ENCODE data around the gene STARD4.

The STARD4 gene

GRCh38 chr5:111550282-111551020 is 38.1 kb upstream of the STARD4 start:
- Histone ChIP-seq H3K4me1 (ENCODE audit: insufficient read depth, low read length) (peaks cover 10% of the 10 kb centered on the region), H3K9me3 (ENCODE audit: low read length) (no peaks in the 10 kb centered on the region), H3K9ac (ENCODE audit: low read length) (no peak overlapping the region), H3K27me3 (ENCODE audit: control insufficient read depth in 1 of 2, insufficient read depth in 2 of 2, low read length in 2 of 2) (no peaks in the 10 kb centered on the region), H3K36me3 (ENCODE audit: insufficient read depth, low read length) (no peaks in the 10 kb centered on the region), H3K27ac (ENCODE audit: low read depth, low read length) (no peak overlapping the region), H3K4me3 (ENCODE audit: low read depth in 1 of 2, low read length in 2 of 2) (no peak overlapping the region)

DNA sequence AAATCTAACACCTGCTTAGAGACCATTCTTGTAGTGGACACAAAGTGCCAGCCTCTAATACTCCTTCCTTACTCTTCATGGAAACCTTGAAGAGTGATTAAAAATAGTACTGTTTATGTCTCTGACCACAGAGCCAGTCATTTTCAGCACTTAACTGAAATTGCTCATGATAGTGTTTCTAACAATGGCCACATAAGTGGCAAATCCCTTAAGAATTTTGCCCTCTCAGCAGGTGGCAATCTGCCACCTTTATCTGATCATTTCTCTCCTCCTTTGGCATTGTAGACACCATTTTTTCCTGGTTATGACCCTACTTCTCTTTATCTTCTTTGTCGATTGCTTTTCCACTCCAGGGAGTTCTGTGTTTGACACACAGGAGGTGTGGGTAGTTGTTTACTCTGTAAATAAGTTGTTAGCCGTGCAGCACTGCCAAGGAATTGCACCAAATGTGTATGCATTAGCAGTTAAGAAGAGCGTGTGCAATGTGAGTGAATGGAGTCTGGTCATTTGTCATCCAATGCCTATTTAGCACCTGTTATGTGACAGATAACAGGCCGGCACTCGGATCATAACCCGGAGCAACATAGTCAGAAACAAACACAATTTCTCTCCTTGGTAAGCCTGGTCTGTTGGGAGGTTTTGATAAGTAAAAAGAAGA is 36.8 kb upstream of the STARD4 start:
- Histone ChIP-seq H3K27me3 (ENCODE audit: control insufficient read depth in 1 of 2, insufficient read depth in 2 of 2, low read length in 2 of 2) (no peaks in the 10 kb centered on the region), H3K27ac (ENCODE audit: low read depth, low read length) (no peak overlapping the region), H3K9me3 (ENCODE audit: low read length) (no peaks in the 10 kb centered on the region), H3K4me3 (ENCODE audit: low read depth in 1 of 2, low read length in 2 of 2) (no peak overlapping the region), H3K9ac (ENCODE audit: low read length) (no peak overlapping the region), H3K4me1 (ENCODE audit: insufficient read depth, low read length) (peaks cover 10% of the 10 kb centered on the region), H3K36me3 (ENCODE audit: insufficient read depth, low read length) (no peaks in the 10 kb centered on the region)

DNA sequence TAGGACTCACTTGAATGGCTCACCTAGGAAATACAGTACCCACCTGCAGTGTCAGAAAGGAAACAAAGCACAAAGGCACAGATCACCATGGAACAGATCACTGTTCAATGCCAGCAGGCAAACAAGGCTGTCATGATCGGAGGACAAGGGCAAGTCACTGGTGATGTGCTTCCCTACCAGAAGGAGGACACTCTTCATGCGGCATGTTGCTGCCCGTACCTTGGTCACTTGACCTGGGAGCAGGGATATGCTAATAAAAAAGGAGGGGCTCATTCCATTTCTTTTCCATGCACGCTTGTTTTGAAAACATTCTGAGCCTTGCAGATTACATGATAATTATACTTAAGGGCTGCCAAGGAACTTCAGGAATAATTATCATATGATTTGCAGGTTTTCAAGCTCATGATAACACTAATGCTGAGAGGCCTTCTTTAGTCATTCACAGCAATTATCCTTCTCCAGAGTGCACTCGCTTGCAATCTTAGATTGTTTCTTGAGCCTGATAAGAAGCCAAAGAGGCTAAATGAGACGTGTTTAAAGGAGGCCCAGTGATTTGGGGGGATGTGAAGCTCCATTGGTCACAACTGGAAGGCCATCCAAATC is 36.1 kb upstream of the STARD4 start:
- peaks cover 10% of the 10 kb centered on the region for H3K4me1 ChIP-seq (ENCODE audit: insufficient read depth, low read length)
- H3K9ac ChIP-seq (ENCODE audit: low read length) = no peak overlapping the region
- no peaks in the 10 kb centered on the region for H3K9me3 ChIP-seq (ENCODE audit: low read length)
- H3K36me3 ChIP-seq (ENCODE audit: insufficient read depth, low read length) = no peaks in the 10 kb centered on the region
- no peaks in the 10 kb centered on the region for H3K27me3 ChIP-seq (ENCODE audit: control insufficient read depth in 1 of 2, insufficient read depth in 2 of 2, low read length in 2 of 2)
- H3K4me3 ChIP-seq (ENCODE audit: low read depth in 1 of 2, low read length in 2 of 2) = no peak overlapping the region
- H3K27ac ChIP-seq (ENCODE audit: low read depth, low read length) = no peak overlapping the region

DNA sequence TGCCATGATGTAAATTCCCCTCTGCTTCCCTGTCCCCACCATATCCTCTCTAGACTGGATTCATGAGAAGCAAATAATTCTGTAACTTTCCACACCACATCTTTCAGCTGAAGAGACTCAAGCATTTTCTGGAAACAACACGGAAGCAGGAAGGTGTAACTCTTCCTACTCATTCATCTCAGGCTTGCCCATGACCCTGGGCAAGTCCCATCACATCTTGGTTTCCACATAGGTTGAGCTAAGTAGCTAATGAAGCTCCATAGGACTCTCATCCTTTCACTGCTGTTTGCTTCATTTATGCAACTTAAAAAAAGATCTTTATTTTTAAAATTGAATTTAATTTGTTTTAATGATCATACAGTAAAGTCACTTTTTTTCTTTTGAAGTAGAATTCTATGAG is 32.7 kb upstream of the STARD4 start:
- Histone ChIP-seq H3K4me1 (ENCODE audit: insufficient read depth, low read length) (peaks cover 1% of the 10 kb centered on the region), H3K27ac (ENCODE audit: low read depth, low read length) (no peak overlapping the region), H3K36me3 (ENCODE audit: insufficient read depth, low read length) (no peaks in the 10 kb centered on the region)

GRCh38 chr5:111537141-111538024 is 25.0 kb upstream of the STARD4 start:
- H3K4me1 ChIP-seq (ENCODE audit: insufficient read depth, low read length) = no peaks in the 10 kb centered on the region
- H3K36me3 ChIP-seq (ENCODE audit: insufficient read depth, low read length) = no peaks in the 10 kb centered on the region
- no peaks in the 10 kb centered on the region for H3K9me3 ChIP-seq (ENCODE audit: low read length)
- H3K9ac ChIP-seq (ENCODE audit: low read length) = no peak overlapping the region
- no peaks in the 10 kb centered on the region for H3K27me3 ChIP-seq (ENCODE audit: control insufficient read depth in 1 of 2, insufficient read depth in 2 of 2, low read length in 2 of 2)
- H3K4me3 ChIP-seq (ENCODE audit: low read depth in 1 of 2, low read length in 2 of 2) = no peak overlapping the region
- no peak overlapping the region for H3K27ac ChIP-seq (ENCODE audit: low read depth, low read length)

More for the DNA sequence above, 32.7 kb upstream of the STARD4 start:
- H3K4me3 ChIP-seq (ENCODE audit: low read depth in 1 of 2, low read length in 2 of 2) = no peak overlapping the region
- no peaks in the 10 kb centered on the region for H3K27me3 ChIP-seq (ENCODE audit: control insufficient read depth in 1 of 2, insufficient read depth in 2 of 2, low read length in 2 of 2)
- no peaks in the 10 kb centered on the region for H3K9me3 ChIP-seq (ENCODE audit: low read length)
- no peak overlapping the region for H3K9ac ChIP-seq (ENCODE audit: low read length)

DNA sequence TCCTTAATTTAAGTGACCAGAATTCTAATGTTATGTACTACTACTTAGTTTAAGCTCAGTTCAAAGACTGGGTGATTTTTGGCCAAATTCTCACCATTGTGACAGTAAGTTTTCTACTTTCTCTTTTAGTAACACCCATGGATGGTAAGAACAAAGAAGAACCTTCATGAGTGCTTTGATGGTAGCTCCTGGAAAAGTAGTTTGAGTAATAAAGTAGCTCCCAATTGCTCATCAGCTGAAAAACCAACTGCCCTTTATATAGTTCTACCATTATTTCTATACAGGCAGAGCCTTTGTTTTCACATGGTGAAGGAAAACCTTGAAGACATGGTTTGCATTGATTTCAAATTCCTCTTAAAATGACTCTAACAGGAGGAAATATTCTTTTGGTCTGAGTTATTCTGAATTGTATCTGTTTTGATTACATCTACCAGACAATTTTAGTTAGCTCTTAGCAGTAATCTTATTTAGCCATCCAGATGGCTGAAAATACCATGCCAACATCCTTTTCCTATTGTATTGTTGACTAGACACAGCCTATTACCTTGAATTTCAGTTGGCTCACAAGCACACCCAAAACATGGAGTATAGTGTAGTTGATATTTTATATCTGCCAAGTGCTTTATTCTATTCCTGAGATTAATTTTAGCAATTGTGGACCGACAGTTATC is 23.7 kb upstream of the STARD4 start:
- Histone ChIP-seq H3K4me1 (ENCODE audit: insufficient read depth, low read length) (no peaks in the 10 kb centered on the region), H3K27ac (ENCODE audit: low read depth, low read length) (no peak overlapping the region), H3K9me3 (ENCODE audit: low read length) (no peaks in the 10 kb centered on the region), H3K36me3 (ENCODE audit: insufficient read depth, low read length) (no peaks in the 10 kb centered on the region), H3K4me3 (ENCODE audit: low read depth in 1 of 2, low read length in 2 of 2) (no peak overlapping the region), H3K27me3 (ENCODE audit: control insufficient read depth in 1 of 2, insufficient read depth in 2 of 2, low read length in 2 of 2) (no peaks in the 10 kb centered on the region), H3K9ac (ENCODE audit: low read length) (no peak overlapping the region)

GRCh38 chr5:111532886-111533582 is 20.7 kb upstream of the STARD4 start:
- Histone ChIP-seq H3K4me3 (ENCODE audit: low read depth in 1 of 2, low read length in 2 of 2) (no peak overlapping the region), H3K9me3 (ENCODE audit: low read length) (no peaks in the 10 kb centered on the region), H3K27me3 (ENCODE audit: control insufficient read depth in 1 of 2, insufficient read depth in 2 of 2, low read length in 2 of 2) (no peaks in the 10 kb centered on the region), H3K4me1 (ENCODE audit: insufficient read depth, low read length) (no peaks in the 10 kb centered on the region), H3K9ac (ENCODE audit: low read length) (no peak overlapping the region), H3K36me3 (ENCODE audit: insufficient read depth, low read length) (no peaks in the 10 kb centered on the region), H3K27ac (ENCODE audit: low read depth, low read length) (no peak overlapping the region)

GRCh38 chr5:111530298-111530740 is 18.0 kb upstream of the STARD4 start:
- Histone ChIP-seq H3K9me3 (ENCODE audit: low read length) (no peaks in the 10 kb centered on the region), H3K36me3 (ENCODE audit: insufficient read depth, low read length) (no peaks in the 10 kb centered on the region), H3K4me1 (ENCODE audit: insufficient read depth, low read length) (no peaks in the 10 kb centered on the region), H3K27me3 (ENCODE audit: control insufficient read depth in 1 of 2, insufficient read depth in 2 of 2, low read length in 2 of 2) (no peaks in the 10 kb centered on the region), H3K4me3 (ENCODE audit: low read depth in 1 of 2, low read length in 2 of 2) (no peak overlapping the region), H3K9ac (ENCODE audit: low read length) (no peak overlapping the region), H3K27ac (ENCODE audit: low read depth, low read length) (no peak overlapping the region)

DNA sequence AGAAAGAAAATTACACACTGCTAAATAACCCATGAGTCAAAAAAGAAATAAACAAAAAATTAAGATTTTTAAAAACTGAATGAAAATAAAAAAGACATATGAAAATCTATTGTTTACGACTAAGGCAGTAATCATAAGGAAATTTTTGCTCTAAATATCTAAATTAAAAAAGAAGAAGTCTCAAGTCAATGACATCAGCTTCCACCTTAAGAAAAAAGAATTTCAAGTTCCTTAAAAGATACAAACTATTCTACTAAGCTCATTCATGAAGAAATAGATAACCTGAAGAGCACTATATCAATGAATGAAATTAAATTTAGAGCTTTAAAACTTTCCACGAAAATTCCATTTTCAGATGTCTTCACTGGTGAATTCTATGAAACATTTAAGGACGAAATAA is 15.7 kb upstream of the STARD4 start:
- H3K27me3 ChIP-seq (ENCODE audit: control insufficient read depth in 1 of 2, insufficient read depth in 2 of 2, low read length in 2 of 2) = no peaks in the 10 kb centered on the region
- no peak overlapping the region for H3K27ac ChIP-seq (ENCODE audit: low read depth, low read length)
- H3K4me1 ChIP-seq (ENCODE audit: insufficient read depth, low read length) = no peaks in the 10 kb centered on the region
- H3K4me3 ChIP-seq (ENCODE audit: low read depth in 1 of 2, low read length in 2 of 2) = no peak overlapping the region
- no peaks in the 10 kb centered on the region for H3K36me3 ChIP-seq (ENCODE audit: insufficient read depth, low read length)
- H3K9me3 ChIP-seq (ENCODE audit: low read length) = no peaks in the 10 kb centered on the region
- H3K9ac ChIP-seq (ENCODE audit: low read length) = no peak overlapping the region

GRCh38 chr5:111520908-111521307 is 8.6 kb upstream of the STARD4 start:
- H3K4me1 ChIP-seq (ENCODE audit: insufficient read depth, low read length) = no peaks in the 10 kb centered on the region
- no peaks in the 10 kb centered on the region for H3K36me3 ChIP-seq (ENCODE audit: insufficient read depth, low read length)
- H3K27ac ChIP-seq (ENCODE audit: low read depth, low read length) = no peak overlapping the region
- no peak overlapping the region for H3K9ac ChIP-seq (ENCODE audit: low read length)
- H3K9me3 ChIP-seq (ENCODE audit: low read length) = no peaks in the 10 kb centered on the region
- no peak overlapping the region for H3K4me3 ChIP-seq (ENCODE audit: low read depth in 1 of 2, low read length in 2 of 2)
- no peaks in the 10 kb centered on the region for H3K27me3 ChIP-seq (ENCODE audit: control insufficient read depth in 1 of 2, insufficient read depth in 2 of 2, low read length in 2 of 2)
